Breast epithelium (tissue), 3 donors: ENCODE data around the gene TIFAB.

ENCODE experiments used
- POLR2A ChIP-seq: fragments of 450-650 bp; IDR thresholded peaks from one replicate; pipeline ENCODE4 v1.6.1; 2016; ENCODE audit warnings: antibody characterized with exemption, mild to moderate bottlenecking, moderate library complexity
- POLR2AphosphoS5 ChIP-seq, 3 donors: sonication (generic); formaldehyde crosslinking; IDR thresholded peaks; one replicate each; pipeline ENCODE4 v1.6.1; 2017; ENCODE audit warnings: antibody characterized with exemption in 3 of 3
- TF ChIP-seq, protein P1 (sequence below), 3 donors: fragments of 450-650 bp; IDR thresholded peaks; one replicate each; pipeline ENCODE4 v1.5.1; 2016 to 2017; ENCODE audit warnings: antibody characterized with exemption in 3 of 3, mild to moderate bottlenecking in 3 of 3, moderate library complexity in 3 of 3

DNA sequence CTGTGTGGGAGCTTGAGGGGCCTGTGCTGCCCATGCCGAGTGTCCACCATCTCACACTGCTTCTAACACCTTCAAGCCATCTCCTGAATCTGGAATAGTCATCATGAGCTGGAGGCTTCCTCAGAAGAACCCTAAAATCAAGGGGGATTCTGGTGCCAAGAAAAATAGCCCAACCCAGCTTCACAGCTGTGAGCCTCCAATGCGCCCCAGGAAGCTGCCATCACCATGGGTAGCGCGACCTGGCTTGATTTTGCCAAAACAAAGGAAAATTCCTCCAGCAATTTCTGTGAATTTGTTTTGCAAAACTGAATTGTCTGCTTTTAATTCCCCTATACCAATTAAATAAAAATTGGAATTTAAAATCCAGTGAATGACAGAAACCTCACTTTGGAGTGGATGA lies 6.2 kb upstream of the TIFAB start:
- TF ChIP-seq, protein P1, sequence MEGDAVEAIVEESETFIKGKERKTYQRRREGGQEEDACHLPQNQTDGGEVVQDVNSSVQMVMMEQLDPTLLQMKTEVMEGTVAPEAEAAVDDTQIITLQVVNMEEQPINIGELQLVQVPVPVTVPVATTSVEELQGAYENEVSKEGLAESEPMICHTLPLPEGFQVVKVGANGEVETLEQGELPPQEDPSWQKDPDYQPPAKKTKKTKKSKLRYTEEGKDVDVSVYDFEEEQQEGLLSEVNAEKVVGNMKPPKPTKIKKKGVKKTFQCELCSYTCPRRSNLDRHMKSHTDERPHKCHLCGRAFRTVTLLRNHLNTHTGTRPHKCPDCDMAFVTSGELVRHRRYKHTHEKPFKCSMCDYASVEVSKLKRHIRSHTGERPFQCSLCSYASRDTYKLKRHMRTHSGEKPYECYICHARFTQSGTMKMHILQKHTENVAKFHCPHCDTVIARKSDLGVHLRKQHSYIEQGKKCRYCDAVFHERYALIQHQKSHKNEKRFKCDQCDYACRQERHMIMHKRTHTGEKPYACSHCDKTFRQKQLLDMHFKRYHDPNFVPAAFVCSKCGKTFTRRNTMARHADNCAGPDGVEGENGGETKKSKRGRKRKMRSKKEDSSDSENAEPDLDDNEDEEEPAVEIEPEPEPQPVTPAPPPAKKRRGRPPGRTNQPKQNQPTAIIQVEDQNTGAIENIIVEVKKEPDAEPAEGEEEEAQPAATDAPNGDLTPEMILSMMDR (IDR thresholded peaks at IDR 0.05), result no peak
- TF ChIP-seq POLR2AphosphoS5 (IDR thresholded peaks at IDR 0.05), result no peak
- TF ChIP-seq POLR2A, result no peak
